GM10266 (cell line): ENCODE results near the gene NEBL.

Source experiments
- DNase-seq: peaks from one replicate; pipeline ENCODE4 v3.0.0; 2012; ENCODE audit errors: extremely low spot score
- TF ChIP-seq, protein P1 (sequence below): IDR thresholded peaks from 2 replicates; pipeline ENCODE4 v1.5.1; 2012; ENCODE audit warnings: mild to moderate bottlenecking, low read depth; ENCODE audit not compliant: control insufficient read depth, insufficient read depth; ENCODE audit errors: missing control alignments

Gene NEBL

DNA sequence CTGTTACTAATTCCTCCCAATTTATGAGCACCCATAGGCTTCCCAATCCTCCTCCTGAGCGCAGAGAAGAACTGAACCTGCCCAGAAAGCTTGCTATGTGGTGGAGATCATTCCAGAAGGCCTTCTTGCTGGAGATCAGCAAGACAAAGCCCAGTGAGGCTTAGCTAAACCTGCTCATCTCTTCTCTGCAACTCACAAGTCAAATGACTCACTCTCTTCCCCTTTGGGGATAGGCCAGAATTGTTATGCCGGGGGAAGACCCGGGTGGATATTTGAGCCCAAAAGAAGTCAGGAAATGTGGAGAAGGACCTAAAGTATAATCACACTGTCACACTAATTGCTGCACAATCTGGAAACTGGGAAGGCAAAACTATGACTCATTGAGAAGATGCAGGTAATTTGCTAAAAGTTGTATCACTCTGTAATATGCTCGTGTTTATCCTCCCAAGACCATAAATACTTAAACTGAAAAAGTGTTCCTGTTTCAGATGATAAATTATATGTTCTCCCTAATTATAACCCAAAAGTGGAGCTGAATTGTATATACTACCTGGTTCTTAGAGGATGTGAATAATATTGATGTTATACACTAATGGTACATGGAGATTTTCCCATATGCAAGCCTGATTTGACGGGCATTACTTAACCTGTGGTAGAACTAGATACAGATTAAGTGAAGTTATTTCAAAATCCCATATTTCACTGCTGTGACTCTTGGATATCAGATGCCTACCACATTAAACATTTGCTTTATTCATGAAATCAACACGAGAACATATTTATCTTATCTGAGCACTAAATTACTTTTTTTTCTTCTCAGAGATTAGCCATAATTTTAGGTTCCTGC lies 6.4 kb downstream of the NEBL start:
- no peak for DNase-seq

DNA sequence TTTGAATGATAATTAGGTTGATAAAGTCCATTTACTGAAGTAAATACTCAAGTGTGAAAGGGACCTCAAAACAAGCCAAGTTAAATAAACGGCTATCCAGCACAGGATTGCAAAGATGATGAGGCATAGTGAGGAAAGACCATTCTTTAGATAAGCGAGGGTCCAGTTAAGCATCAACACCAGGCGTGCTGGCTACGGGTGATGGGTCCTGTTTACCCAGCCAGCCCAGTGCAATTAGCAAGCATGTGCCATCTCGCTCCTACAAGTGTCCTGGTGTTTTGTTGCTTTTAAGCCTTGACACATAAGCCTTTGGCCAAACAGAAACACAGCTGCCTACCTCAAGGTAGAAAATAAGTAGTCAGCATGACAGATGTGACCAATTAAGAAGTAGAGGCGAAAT lies 7.1 kb downstream of the NEBL start:
- TF ChIP-seq, protein P1, sequence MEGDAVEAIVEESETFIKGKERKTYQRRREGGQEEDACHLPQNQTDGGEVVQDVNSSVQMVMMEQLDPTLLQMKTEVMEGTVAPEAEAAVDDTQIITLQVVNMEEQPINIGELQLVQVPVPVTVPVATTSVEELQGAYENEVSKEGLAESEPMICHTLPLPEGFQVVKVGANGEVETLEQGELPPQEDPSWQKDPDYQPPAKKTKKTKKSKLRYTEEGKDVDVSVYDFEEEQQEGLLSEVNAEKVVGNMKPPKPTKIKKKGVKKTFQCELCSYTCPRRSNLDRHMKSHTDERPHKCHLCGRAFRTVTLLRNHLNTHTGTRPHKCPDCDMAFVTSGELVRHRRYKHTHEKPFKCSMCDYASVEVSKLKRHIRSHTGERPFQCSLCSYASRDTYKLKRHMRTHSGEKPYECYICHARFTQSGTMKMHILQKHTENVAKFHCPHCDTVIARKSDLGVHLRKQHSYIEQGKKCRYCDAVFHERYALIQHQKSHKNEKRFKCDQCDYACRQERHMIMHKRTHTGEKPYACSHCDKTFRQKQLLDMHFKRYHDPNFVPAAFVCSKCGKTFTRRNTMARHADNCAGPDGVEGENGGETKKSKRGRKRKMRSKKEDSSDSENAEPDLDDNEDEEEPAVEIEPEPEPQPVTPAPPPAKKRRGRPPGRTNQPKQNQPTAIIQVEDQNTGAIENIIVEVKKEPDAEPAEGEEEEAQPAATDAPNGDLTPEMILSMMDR: no peak
- DNase-seq: no peak

More for the DNA sequence above, 6.4 kb downstream of the NEBL start:
- TF ChIP-seq, protein P1: no peak

DNA sequence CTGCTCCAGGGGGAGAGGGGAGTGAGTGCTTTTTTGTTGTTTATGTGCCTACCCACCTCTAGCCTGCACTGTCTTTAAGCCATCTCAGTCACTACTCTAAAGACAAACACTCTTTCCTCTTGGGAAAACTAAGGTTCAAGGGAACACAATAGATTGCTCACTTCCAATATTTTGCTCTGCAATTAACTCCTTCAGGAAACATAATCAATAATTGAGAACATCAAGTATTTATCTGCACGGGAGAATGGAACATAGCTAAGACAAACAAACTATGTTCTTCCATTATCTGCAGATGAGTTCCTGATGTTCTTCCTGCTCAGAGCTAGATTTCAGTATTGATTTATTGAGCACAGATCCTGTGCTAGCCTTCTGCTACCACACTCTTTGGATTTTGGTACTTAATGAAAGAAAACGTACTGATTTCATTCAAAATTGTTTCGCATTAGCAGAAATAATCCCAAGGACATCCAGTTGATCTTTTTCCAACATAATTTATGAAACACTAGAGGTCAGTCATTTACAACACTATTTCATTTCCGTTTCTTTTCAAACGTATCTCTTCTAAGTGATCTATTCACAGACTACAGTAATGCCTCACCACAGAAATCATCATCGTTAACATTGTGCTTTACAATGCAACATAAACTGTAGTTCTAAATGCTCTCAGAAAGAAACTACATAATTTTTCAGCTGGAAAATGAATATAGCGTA lies 8.3 kb downstream of the NEBL start:
- TF ChIP-seq, protein P1: no peak

DNA sequence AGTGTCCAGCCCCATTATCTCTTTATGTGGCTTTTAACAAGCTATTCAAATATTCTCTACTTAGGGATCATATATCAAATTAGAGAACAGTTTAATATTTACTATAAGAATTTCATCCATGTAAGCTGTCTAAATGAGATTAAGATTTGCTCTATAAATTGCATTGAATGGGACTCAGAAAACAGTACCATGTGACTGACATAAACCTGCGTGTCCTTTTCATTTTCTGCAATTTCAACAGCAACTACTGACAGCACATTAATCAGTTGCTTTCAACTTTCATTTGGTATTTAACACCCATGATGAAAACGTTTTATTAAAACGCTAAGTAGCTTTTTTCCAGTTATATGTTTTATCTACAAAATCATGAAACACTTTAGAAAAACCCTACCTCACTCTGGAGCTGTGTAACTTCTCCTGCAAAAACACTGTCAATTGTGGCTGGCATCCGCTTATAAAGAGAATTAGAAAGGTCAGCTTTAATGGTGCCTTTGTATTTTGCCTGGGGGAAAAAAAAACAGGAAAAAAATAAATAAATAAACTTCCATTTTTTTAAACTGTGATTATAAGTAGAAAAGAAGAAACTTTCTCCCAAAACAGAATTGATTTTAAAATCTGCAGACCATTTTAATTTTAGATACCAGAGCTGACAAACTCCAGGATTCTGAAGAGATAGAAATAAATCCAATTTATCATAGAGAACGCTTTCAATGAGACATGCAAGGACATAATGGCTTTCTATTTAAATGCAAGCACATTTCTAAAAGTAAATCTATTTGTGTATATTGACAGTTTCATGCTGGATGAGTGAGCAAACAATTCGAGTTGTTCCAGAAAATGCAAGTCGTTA lies 9.2 kb downstream of the NEBL start:
- no peak for DNase-seq
- TF ChIP-seq, protein P1: no peak

More for the DNA sequence above, 8.3 kb downstream of the NEBL start:
- DNase-seq: no peak

DNA sequence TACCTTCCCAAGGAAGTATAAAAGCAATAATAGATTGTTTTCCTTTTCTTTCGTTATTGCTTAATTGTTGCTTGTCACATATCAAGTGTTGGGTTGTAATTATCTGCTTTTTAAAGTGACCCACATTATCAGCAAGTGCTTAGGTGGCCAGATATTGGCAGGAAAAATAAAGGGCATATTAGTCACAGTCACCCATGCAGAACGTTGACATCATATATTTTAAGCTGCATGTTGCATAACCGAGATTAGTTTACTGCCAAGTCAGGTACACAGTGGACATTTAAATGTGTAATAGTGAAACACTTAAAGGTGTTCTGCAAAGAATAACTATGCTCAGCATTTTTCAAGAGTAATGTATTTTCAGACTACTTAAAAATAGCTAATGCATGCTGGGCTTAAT lies 11.4 kb downstream of the NEBL start:
- TF ChIP-seq, protein P1: no peak
- no peak for DNase-seq

DNA sequence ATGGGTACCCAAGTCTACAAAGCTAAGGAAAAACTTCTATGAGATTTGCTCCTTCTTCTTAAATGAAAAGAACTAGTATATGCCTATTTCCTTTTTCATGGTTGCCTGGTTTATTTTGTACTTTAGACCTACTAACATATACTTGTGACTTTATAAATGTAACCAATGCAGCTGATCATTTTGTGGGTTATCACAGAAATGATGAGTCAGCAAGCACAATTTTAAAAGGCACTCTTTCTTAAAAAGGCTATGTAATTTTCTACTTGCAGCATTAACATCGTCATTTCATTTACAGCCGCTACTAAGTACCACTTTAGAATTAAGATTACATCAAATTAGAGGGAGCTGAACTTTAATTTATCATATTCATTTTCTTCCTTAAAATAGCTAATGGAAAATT lies 13.6 kb downstream of the NEBL start:
- DNase-seq: no peak
- TF ChIP-seq, protein P1: no peak

DNA sequence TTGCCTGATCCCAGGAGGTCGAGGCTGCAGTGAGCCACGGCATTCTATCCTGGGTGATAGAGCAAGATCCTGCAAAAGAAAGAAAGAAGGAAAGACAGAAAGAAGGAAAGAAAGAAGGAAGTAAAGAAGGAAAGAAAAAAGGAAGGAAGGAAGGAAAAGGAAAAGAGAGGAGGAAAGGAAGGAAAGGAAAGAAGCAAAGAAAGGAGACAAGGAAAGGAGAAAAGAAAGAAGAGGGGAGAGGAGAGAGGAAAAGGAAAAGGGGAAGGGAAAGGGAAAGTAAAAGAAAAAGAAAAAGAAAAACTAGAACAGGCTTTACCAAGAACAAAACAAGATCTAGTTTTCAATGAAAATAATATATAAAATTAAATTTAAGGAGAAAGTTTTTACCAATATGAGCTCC lies 15.0 kb downstream of the NEBL start:
- TF ChIP-seq, protein P1: no peak

More for the DNA sequence above, 15.0 kb downstream of the NEBL start:
- DNase-seq: no peak
